Endothelial cell of hepatic sinusoid (primary cell): Measurements from ENCODE around the gene ANGPTL2.
"Not testable (repeated sequence)": the region's sequence is repeated elsewhere in the genome, so short reads cannot be mapped to it uniquely, and the experiment has no call there.

Experiments used
- in situ Hi-C: cut with HindIII; loops from 2 replicates; pipeline ENCODE4 v1.10.0; 2017; ENCODE audit warnings: low sequenced_read_pairs

The ANGPTL2 gene

GRCh38 chr9:127155314-127155960 is 33.0 kb upstream of the ANGPTL2 start:
- in situ Hi-C loops: no loop called here

- in situ Hi-C loops: no loop called here
Observed at GRCh38 chr9:127154390-127155191, 32.2 kb upstream of the ANGPTL2 start.

GRCh38 chr9:127154003-127154389 is 31.6 kb upstream of the ANGPTL2 start:
- in situ Hi-C loops: no loop called here

GRCh38 chr9:127153501-127153900 is 31.1 kb upstream of the ANGPTL2 start:
- in situ Hi-C loops: no loop called here

- in situ Hi-C loops: no loop called here
Observed at GRCh38 chr9:127149463-127150390, 27.3 kb upstream of the ANGPTL2 start.

- in situ Hi-C loops: no loop called here
Observed at GRCh38 chr9:127149010-127149409, 26.6 kb upstream of the ANGPTL2 start.

GRCh38 chr9:127148014-127148413 is 25.6 kb upstream of the ANGPTL2 start:
- in situ Hi-C loops: no loop called here

- in situ Hi-C loops: no loop called here
Observed at GRCh38 chr9:127147251-127147650, 24.8 kb upstream of the ANGPTL2 start.

GRCh38 chr9:127146841-127147240 is 24.4 kb upstream of the ANGPTL2 start:
- in situ Hi-C loops: not testable (repeated sequence)

- in situ Hi-C loops: no loop called here
Observed at GRCh38 chr9:127144670-127145445, 22.4 kb upstream of the ANGPTL2 start.

GRCh38 chr9:127143920-127144465 is 21.6 kb upstream of the ANGPTL2 start:
- in situ Hi-C loops: no loop called here

- in situ Hi-C loops: no loop called here
Observed at GRCh38 chr9:127142931-127143464, 20.6 kb upstream of the ANGPTL2 start.

GRCh38 chr9:127142291-127142690 is 19.9 kb upstream of the ANGPTL2 start:
- in situ Hi-C loops: no loop called here

- in situ Hi-C loops: no loop called here
Observed at GRCh38 chr9:127140842-127141675, 18.6 kb upstream of the ANGPTL2 start.

- in situ Hi-C loops: no loop called here
Observed at GRCh38 chr9:127140181-127140580, 17.7 kb upstream of the ANGPTL2 start.

- in situ Hi-C loops: no loop called here
Observed at GRCh38 chr9:127139775-127140174, 17.3 kb upstream of the ANGPTL2 start.

GRCh38 chr9:127139071-127139731 is 16.8 kb upstream of the ANGPTL2 start:
- in situ Hi-C loops: no loop called here

GRCh38 chr9:127138444-127138843 is 16.0 kb upstream of the ANGPTL2 start:
- in situ Hi-C loops: no loop called here
